NCI-H510A (cell line): ENCODE data around the gene SPACA6.

Source experiments
- DNase-seq: peaks from one replicate; lab custom pipeline; 2025; lab: John Stamatoyannopoulos, UW

SPACA6 gene

DNA sequence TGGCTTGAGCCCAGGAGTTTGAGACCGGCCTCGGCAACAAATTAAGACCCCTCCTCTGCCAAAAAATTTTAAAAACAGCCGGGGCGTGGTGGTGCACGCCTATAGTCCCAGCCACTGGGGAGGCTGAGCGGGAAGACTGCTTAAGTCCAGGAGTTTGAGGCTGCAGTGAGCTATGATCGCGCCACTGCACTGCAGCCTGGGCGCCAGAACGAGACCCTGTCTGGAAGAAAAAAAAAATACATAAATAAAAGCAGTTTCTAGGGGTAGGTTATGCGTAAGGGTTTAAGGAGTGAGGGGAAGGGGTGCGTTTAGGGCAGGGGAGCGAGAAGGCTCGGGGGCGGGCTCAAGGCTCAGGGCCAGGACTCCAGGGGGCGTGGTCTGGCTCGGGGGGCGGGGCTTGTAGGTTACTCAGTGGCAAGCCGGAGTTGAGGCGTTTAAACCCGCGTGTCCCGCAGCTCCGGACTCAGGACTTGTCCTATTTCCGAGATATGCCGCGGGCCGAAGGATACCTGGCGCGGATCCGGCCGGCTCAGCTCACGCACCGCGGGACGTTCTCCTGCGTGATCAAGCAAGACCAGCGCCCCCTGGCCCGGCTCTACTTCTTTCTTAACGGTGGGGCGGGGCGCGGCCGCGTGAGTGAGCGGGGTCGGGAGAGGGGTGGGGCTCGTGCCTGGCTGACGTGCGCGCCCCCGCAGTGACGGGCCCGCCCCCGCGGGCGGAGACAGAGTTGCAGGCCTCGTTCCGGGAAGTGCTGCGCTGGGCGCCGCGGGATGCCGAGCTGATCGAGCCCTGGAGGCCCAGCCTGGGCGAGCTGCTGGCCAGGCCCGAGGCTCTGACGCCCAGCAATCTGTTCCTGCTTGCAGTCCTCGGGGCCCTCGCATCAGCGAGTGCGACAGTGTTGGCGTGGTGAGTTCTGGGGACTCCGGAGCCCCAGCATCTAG, 10.7 kb downstream of the SPACA6 start:
- DNase-seq = peak; percentile 54

DNA sequence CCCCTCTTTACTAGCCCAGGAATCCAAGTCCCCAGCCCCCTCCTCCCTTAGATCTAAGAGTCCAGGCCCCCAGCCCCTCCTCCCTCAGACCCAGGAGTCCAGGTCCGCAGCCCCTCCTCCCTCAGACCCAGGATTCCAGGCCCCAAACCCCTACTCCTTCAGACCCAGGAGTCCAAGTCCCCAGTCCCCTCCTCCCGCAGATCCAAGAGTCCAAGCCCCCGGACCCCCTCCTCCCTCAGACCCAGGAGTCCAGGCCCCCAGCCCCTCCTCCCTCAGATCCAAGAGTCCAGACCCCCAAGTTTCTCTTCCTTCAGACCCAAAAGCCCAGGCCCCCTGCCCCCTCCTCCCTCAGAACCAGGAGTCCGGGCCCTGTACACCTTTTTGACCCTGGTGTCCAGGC, 11.5 kb downstream of the SPACA6 start:
- DNase-seq = no peak

DNA sequence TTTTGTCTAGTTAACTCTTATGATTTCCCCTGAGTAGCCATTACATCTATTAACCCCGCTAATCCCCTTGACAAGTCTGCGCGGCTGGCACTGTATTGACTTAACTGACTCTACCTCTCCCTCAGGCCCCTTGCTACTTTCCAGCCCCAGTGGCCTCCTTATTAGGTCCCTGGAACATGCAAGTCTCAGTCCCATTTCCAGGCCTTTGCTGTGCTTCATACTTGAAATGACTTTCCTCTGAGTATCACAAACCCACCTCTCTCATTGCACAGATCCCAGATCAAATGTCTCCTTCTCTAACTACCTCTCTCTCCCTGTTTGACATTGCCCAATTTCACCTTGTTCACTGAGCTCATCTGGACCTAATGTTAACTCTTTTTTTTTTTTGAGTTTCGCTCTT, 13.2 kb downstream of the SPACA6 start:
- no peak for DNase-seq

DNA sequence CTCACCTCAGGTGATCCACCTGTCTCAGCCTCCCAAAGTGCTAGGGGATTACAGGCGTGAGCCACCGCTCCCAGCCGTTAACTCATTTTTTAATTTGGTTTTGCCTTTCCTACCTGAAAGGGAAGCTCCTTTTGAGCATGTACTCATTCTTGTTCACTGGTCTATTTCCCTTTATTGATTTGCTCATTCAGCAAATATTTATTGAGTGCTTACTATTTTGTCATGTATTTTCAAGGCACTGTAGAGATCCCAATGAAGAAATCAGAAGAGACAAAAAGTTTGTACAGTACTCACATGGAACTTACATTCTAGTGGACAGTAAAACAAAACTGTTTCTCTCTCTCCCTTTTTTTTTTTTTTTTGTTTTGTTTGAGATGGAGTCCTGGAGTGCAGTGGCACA, 13.8 kb downstream of the SPACA6 start:
- DNase-seq = no peak

DNA sequence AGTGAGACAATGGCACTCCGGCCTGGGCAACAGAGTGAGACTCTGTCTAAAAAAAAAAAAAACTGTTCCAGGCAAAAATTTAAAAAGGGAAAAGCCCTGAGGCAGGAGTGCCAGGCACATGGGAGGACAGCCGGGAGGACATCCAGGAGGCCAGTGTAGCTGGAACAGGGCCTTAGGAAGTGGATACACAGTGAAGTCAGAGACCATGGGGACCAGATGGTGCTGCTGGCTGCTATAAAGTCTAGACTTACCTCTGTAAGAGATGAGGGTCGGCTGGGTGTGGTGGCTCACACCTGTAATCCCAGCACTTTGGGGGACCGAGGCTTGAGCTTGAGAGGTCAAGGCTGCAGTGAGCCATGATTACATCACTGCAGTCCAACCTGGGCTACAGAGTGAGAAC, 15.7 kb downstream of the SPACA6 start:
- no peak for DNase-seq

DNA sequence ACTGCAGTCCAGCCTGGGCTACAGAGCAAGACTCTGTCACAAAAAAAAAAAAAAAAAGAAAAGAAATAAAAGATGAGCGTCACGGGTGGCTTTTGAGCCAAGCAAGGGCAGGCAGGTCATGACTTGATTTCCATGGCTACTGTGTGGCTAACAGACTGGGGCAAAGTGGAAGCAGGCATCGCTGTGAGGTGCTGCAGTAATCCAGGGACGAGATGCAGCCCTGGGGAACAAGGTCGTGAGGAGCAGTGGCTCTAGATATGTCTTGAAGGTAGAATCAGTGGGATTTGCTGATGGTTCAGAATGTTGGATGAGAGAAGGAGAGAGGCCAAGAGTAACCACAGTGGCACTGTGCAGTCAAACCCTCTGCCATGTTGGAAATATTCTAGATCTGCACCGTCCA, 16.4 kb downstream of the SPACA6 start:
- no peak for DNase-seq

DNA sequence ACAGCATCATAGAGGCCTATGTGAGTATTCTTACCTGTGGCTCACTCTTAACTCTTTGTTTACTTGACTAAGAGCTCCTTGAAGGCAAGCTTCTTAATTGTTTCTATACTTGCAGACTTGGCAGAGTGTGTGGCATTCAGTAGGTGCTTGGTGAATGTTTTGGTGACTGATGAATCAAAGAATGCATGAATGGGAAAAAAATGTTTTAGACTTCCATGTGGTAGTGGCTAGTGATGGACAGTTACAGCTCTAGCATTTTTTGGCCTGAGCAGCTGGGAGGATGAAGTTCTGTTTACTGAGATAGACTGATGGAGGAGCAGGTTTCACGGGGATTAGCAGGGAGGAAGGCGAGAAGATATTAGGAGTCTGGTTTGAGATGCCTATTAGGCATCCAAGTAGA, 17.0 kb downstream of the SPACA6 start:
- DNase-seq = no peak

DNA sequence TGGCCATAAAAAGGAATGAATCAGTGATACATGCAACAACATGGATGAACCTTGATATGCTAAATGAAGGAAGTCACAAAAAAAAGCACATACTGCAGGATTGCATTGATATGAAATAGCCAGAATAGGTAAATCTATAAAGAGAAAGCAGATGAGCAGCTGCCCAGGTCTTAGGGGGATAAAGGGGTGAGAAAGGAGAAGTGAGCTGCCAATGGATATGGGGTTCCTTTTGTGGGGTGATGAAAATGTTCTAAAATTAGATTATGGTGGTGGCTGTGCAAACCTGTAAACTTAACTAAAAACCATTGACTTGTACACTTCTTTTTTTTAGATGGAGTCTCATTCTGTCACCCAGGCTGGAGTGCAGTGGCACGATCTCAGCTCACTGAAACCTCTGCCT, 18.6 kb downstream of the SPACA6 start:
- no peak for DNase-seq

DNA sequence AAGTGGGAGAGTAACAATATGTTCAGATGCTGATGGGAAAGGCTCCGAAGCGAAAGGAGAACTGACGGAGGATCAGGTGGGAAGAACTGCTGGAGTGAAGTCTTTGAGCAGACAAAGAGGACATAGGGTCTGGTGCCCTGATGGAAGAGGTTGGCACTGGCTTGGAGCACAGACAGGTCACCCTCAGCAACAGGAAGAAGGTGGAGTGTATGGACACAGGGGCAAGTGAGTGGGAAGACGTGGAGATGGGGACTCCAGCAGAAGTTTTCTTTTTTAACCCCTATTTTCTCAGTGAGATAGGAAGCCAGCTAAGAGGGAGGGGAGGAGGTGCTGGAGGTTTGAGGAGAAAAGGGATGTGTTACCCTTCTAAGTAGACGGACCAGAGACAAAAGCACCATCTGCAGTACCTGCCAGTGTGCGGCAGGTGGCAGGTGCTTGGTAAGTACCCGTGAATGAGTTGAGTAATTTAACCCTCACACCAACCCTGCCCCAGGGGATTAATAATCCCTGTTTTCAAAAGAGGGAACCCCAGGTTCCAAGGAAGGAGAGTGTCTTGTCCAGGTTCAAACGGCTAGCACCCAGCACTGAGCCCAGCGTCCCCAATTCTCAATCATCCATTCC, 19.4 kb downstream of the SPACA6 start:
- peak; percentile 34 for DNase-seq

DNA sequence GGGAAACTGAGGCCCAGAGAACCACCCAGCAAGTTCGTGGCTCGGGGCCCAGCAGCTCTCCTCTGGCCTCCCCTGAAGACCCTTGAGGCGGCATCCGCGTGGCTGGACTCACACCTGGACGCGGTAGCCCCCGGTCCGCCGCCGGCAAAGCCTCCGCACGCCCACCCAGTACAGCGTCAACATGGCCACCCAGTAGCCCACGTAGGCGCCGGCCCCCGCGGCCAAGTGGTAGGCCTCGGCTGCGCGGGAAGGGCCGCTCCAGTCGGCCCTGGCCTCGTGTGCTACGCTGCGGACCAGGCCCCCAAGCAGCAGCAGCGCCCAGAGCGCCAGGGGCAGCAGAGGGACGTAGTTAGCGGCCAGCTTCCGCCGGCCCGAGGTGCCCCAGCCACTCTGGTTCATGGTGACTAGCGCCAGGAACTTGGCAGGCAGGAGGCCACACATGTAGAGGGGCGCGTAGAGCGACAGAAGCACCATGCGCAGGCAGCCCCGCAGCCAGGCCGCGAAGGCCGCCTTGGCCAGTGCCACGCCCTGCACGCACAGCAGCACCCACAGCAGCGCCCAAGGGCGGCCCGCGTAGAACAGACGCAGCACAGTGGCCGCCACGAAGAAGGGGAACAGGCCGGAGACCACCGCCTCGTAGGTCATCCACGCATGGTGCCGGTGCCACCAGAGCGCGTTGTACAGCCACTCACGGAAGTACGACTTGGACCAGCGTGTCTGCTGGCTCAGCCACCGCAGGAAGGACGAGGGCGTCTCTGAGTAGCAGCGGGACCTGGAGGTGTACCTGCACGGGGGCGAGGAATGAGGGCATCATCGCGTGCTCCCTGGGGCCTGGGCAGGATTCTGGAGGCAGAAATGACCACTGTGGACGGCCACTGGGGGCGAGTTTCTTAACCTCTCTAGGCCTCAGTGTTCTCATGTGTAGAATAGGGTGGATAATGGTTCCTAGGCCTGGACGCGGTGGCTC, 20.5 kb downstream of the SPACA6 start:
- no peak for DNase-seq

DNA sequence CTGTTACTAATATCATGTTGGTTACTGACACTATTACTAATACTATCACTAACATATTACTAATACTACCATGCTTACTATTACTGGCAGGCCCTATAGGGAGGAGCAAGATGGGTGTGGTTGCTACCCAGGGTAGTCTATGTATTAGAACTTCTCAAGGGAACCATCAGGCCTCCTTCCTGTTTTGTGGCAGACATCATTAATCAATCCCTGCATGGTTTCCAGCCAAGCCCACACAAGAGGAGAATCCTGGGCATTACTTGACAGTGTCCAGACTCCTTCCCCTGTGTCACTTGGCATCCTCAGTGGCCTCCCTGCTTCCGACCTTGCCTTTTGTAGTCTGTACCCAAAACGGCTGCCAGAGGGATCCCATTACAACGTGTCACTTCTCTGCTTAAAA, 21.7 kb downstream of the SPACA6 start:
- no peak for DNase-seq

DNA sequence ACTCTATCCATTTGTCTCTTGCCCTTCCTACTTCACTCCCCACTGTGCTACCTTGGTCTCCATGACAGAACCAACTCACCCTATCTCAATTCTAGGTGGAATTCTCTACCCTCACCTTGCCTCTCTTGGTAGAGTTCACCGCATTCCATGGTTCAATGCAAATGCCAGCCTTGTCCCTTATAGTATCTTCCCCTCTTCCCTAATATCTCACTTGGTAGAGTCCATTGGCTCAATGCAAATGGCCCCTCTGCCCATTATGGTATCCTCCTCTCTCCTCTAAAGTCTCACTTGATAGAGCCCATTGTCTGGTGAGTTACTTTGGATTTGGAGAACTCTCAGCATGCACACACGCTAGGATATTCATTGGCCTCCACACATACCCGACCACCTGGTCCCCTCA, 22.7 kb downstream of the SPACA6 start:
- DNase-seq = no peak

DNA sequence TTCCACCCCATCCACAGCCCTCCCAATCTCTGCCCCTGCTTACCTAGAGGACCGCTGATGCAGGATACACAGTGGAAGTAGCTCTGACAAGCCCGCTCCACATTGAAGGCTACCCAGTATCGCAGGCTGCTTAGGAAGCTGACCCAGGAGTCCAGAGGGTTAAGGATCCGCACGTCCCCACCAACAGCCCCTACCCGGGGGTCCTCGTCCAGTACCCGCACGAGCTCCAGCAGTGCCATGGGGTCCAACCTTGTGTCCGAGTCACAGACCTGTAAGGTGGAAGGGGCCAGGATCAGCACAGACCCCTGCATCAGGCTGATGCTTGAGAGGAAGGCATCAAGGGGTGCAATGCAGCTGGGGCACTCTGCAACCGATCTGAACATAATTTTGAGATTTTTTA, 23.8 kb downstream of the SPACA6 start:
- no peak for DNase-seq

DNA sequence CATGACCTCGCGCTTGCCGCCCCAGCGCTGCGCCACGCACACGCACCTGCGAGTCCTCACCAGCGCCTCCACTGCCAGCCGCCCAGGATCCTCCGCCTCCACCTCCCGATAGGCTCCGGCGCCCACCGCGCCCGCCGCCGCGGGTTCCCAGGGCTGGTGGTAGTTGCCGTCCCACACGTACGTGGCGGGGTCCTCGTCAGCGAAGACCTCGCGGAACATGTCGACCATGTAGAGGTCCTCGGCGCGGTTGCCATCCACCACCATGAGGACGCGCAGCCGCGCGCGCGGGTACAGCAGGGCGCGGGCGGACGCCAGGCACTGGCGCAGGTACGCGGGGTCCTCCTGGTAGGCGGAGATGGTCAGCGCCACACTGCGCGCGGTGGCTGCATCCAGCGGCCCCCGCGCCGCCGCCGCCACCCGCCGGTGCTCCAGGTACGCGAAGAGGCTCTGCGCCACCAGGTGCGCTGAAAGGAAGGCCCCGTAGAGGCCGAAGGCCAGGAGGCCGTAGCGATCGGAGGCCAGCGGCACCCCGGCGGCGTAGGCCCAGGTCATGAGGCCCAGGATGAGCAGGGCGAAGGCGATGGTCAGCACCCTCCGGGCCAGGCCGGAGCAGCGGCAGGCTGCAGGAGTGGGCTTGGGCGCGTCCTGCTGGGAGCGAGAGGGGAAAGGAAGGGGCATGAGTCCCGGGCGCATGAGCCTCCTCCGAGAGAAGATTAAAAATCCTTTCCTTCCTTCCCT, 26.3 kb downstream of the SPACA6 start:
- DNase-seq = no peak

DNA sequence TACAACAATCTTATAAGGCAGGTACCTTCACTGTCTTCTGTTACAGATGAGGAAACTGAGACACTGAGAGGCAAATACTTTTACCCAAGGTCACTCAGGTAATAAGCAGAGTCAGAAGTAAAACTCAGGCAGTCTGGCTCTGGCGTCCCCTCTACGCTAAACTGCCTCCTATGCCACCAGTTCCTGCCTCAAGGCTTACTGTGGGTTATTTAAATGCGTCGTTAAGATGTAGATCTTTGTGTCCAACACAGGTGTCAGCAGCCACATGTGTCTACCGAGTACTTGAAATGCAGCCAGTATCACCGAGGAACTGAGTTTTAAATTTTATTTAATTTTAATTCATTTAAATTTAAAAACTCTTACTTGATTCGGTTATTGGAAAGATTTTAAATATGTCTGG, 28.8 kb downstream of the SPACA6 start:
- DNase-seq = no peak

DNA sequence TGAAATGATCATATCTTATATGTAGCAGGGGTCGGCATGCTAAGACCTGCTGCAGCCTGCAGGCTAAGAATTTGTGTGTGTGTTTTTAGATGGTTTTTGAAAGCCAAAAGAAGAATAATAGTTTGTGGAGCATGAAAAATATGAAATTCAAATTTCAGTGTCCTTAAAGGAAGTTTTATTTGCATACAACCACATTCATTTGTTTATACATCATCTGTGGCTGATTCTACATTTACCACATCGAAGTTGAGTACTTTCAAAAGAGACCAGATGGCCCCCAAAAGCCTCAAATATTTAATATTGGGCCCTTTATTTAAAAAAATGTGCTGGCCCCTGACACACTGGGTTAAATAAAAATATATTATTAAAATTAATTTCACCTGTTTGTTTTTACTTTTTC, 29.4 kb downstream of the SPACA6 start:
- DNase-seq = no peak

DNA sequence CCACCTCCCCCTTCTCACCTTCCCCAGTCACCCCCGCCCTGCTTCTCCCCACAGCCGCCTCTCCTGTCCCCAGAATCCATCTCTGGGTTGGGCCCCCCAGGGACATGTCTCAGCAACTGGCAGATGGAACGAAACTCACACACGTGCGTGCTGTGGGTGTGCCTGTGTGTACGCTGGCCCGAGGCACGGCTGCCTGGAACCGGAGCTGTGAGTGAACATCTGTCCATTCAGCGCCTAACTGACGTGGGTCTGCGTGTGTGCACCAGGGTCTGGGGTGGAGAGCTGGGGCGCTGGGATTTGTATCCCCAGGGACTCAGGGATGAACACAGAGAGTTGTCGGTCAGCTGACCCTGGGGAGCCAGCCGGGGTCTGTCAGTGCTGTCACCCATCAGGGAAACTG, 31.4 kb downstream of the SPACA6 start:
- DNase-seq = no peak

DNA sequence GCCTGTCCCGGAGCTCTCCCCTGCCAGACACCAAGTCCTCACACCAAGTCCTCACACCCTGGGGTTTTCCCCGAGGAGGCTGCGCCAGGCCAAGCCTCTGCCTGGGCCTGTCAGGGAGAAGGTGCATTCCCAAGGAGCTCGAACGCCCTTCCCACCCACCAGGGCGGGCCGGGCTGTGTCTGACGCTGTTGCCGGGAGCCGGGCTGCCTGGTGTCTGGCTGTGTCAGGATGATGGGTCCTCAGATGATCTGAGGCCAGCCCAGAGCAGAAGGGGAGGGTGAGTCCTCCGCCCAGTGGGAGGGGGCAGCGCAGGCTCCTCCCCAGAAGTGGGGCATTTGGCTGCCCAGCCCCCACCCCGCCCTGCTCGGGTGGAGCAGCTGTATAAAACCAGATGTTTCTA, 32.9 kb downstream of the SPACA6 start:
- no peak for DNase-seq

DNA sequence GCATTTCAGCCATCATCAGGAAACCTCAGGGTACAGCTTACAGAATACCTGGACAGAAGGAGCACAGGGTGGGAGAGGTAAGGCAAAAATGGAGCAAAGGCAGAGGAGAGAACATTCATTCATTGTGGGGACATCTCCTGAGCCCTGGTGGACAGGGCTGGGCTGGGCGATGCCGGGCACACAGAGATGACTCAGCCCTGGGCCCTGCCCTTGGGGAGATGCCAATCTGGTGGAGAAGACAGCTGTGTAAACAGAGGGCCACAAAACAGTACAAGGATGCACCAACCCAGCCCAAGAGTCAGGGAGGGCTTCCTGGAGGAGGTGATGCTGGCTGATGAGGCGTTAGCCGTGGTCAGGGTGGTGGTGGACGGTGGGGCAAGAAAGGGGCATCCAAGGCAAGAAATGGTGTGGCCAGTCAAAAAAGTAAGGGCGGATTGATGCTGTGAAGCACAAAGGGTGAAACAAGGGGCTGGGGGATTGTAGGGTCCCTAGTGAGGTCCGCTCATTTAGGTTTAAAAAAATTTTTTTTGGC, 34.3 kb downstream of the SPACA6 start:
- DNase-seq = no peak

DNA sequence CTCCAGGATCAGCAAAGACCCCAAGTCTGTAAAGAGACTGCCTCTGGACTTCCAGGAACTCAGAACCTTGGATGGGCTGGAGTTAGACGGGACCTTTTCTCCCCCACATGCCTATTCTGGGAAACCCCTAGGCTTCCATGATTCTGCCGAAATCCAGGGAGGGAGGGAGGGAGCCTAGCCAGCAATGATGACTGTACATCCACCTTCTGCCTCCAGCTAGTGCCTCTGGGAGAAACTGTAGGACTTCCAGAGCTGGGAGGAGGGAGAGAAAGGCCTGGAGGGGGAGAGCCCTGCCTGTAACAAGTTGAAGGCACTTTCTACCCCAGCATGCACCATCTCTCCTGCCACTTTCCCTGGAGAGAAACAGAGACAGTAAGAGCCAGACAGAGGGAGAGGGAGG, 36.7 kb downstream of the SPACA6 start:
- no peak for DNase-seq

DNA sequence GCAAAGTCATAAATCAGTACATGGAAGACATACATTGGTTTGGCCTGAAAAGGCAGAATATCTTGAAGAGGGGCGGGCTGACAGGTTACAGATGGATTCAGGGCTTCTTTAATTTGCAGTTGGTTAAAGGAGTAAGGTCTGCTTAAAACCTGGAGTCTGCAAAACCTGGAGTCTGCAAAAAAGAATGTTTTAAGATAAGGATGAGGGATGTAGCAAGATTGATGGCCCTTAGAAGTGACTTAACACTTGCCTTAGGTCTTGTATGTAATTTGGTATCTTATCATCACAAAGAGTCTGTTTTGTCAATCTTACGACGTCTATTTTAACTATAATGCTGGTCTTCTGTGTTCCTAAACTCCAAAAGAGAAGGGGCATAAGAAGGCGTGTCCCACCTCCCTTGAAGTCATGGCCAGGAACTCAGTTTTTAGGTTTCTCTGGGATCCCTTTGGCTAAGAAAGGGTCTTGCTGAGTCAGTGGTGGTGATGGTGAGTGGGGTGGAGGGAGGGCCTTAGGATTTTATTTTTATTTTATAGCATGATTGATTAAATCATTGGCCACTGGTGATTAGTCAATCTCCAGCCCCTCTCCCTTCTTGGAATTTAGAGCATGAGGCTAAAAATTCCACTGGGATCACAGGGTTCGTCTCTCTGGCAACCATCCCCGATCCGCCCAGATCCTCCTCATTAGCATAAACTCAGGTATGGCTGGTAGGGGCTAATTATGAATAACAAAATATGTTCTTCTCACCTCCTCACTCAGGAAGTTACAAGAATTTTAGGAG, 40.8 kb downstream of the SPACA6 start:
- no peak for DNase-seq
